ENCODE measurements around the gene ZCCHC17.

GRCh38 chr1:31296486-31297276, at the start of gene ZCCHC17, which contains the start of gene SNRNP40:
- TF ChIP-seq CTCF (conservative IDR thresholded peaks at IDR 0.05; ENCODE audit: low read depth, low read length) (no peak; the same call in 1 of the 2 replicates), EZH2 (IDR thresholded peaks at IDR 0.05; ENCODE audit: borderline replicate concordance, low read depth, low read length, poor library complexity, severe bottlenecking) (no peak)
